Frontal cortex (tissue), 4 donors: Measurements from ENCODE around the gene BOD1L2. TPM values are rescaled to one million over a fixed set of nuclear protein-coding genes. Genes with fewer than 3 reads are reported as not detected.

Experiments used
- DNase-seq, 2 donors: peaks; one replicate each; pipeline ENCODE4 v3.0.0; 2012; ENCODE audit warnings: low spot score in 2 of 2
- FAIRE-seq: peaks from 2 replicates; lab custom pipeline; 2012; peaks lifted over from hg19 to GRCh38; lab: Jason Lieb, UNC
- total RNA-seq: library from RNA; depleted of rRNA; stranded (reverse); fragments of >200 nt; gene quantifications from one replicate; pipeline ENCODE4 v1.2.3, GENCODE V29; 2014
- donor health status: control.
- donor health status: control.
- donor health status: control.

The BOD1L2 gene
- not detected for total RNA-seq

- FAIRE-seq (no peak), DNase-seq (no peak)
Measured at GRCh38 chr18:57146956-57147636, at the start of gene BOD1L2. Gene BOD1L2, plus strand, starts transcription at chr18:57147087. Its CDS starts 226 bp downstream, at chr18:57147313.

- DNase-seq (no peak), FAIRE-seq (no peak)
Measured at GRCh38 chr18:57107140-57107832, 39.6 kb upstream of the BOD1L2 start.

- no peak for DNase-seq
- FAIRE-seq = no peak
Measured at GRCh38 chr18:57110290-57110689, 36.6 kb upstream of the BOD1L2 start.

GRCh38 chr18:57113799-57114420, 33.0 kb upstream of the BOD1L2 start:
- FAIRE-seq (no peak), DNase-seq (no peak)

- FAIRE-seq = no peak
Measured at GRCh38 chr18:57116598-57117132, 30.2 kb upstream of the BOD1L2 start.

GRCh38 chr18:57121542-57122112, 25.3 kb upstream of the BOD1L2 start:
- DNase-seq = no peak

More at GRCh38 chr18:57116598-57117132, 30.2 kb upstream of the BOD1L2 start:
- DNase-seq = no peak

GRCh38 chr18:57122936-57123510, 23.9 kb upstream of the BOD1L2 start:
- DNase-seq (no peak), FAIRE-seq (no peak)

More at GRCh38 chr18:57121542-57122112, 25.3 kb upstream of the BOD1L2 start:
- no peak for FAIRE-seq

GRCh38 chr18:57125627-57126026, 21.3 kb upstream of the BOD1L2 start:
- FAIRE-seq = no peak

GRCh38 chr18:57128220-57128932, 18.5 kb upstream of the BOD1L2 start:
- DNase-seq (no peak), FAIRE-seq (no peak)

More at GRCh38 chr18:57125627-57126026, 21.3 kb upstream of the BOD1L2 start:
- no peak for DNase-seq

- FAIRE-seq = no peak
- no peak for DNase-seq
Measured at GRCh38 chr18:57131101-57131500, 15.8 kb upstream of the BOD1L2 start.

GRCh38 chr18:57131782-57132181, 15.1 kb upstream of the BOD1L2 start:
- no peak for FAIRE-seq
- DNase-seq = no peak

GRCh38 chr18:57134618-57135135, 12.2 kb upstream of the BOD1L2 start:
- no peak for FAIRE-seq
- no peak for DNase-seq

- DNase-seq = no peak
- no peak for FAIRE-seq
Measured at GRCh38 chr18:57135699-57136098, 11.2 kb upstream of the BOD1L2 start.

- FAIRE-seq = no peak
- DNase-seq = no peak
Measured at GRCh38 chr18:57137847-57138246, 9.0 kb upstream of the BOD1L2 start.

GRCh38 chr18:57141208-57142129, 5.4 kb upstream of the BOD1L2 start:
- FAIRE-seq = no peak
- no peak for DNase-seq

GRCh38 chr18:57142324-57142723, 4.6 kb upstream of the BOD1L2 start:
- FAIRE-seq (no peak), DNase-seq (no peak)

- DNase-seq (no peak), FAIRE-seq (no peak)
Measured at GRCh38 chr18:57143265-57143664, 3.6 kb upstream of the BOD1L2 start.

- no peak for DNase-seq
- FAIRE-seq = no peak
Measured at GRCh38 chr18:57148263-57148662, 1.4 kb downstream of the BOD1L2 start.
